Common myeloid progenitor, CD34-positive (primary cell): Measurements from ENCODE around the gene EFNA5.

Experiments used
- CTCF ChIA-PET: fragments of 350-600 bp; sonication (Branson Sonifier 250); formaldehyde crosslinking; loops from one replicate; lab custom pipeline; 2021; ENCODE audit warnings: antibody characterized with exemption; lab: Charles Lee
- POLR2A ChIA-PET: fragments of 350-600 bp; sonication (Branson Sonifier 250); formaldehyde crosslinking; loops from one replicate; lab custom pipeline; 2021; ENCODE audit warnings: antibody characterized with exemption; lab: Charles Lee
- DNase-seq, 3 donors: peaks; one replicate each; pipeline versions ENCODE4 v3.0.0 to v3.0.0-alpha.2; 2013
- H3K27ac ChIP-seq, 2 experiments: 1 replicate in 1 of 2; 2 replicates in 1 of 2; pipeline ENCODE4 v1.7.0; 2013; ENCODE audit warnings: inconsistent platforms in 2 of 2, low read length in 2 of 2, mild to moderate bottlenecking in 2 of 2, low read depth in 1 of 2, moderate library complexity in 1 of 2; ENCODE audit not compliant: severe bottlenecking in 2 of 2, insufficient read depth in 1 of 2, poor library complexity in 1 of 2
- H3K27me3 ChIP-seq, 5 experiments: replicated peaks in 2 of 5; 1 replicate in 3 of 5; 2 replicates in 2 of 5; pipeline versions ENCODE4 v1.6.1 to v1.7.0; 2013; ENCODE audit warnings: low read length in 4 of 5, mild to moderate bottlenecking in 2 of 5, moderate library complexity in 2 of 5, inconsistent platforms in 1 of 5; ENCODE audit not compliant: insufficient read depth in 5 of 5, control insufficient read depth in 4 of 5
- H3K36me3 ChIP-seq, 4 experiments: 1 replicate in 2 of 4; 2 replicates in 2 of 4; pipeline versions ENCODE4 v1.6.1 to v1.7.0; 2013; ENCODE audit warnings: low read length in 3 of 4, control low read depth in 1 of 4, mild to moderate bottlenecking in 1 of 4; ENCODE audit not compliant: control insufficient read depth in 4 of 4, insufficient read depth in 4 of 4
- H3K4me1 ChIP-seq, 4 experiments: 1 replicate in 3 of 4; 2 replicates in 1 of 4; pipeline versions ENCODE4 v1.6.1 to v1.7.1; 2013; ENCODE audit warnings: low read length in 3 of 4, mild to moderate bottlenecking in 3 of 4, control low read depth in 1 of 4, inconsistent platforms in 1 of 4, moderate library complexity in 1 of 4; ENCODE audit not compliant: control insufficient read depth in 4 of 4, insufficient read depth in 4 of 4; ENCODE audit errors: control extremely low read depth in 1 of 4
- H3K4me3 ChIP-seq, 7 experiments: 1 replicate in 4 of 7; 2 replicates in 3 of 7; pipeline versions ENCODE4 v1.5.1 to v1.7.0; 2013; ENCODE audit warnings: mild to moderate bottlenecking in 7 of 7, low read length in 6 of 7, moderate library complexity in 6 of 7, inconsistent platforms in 2 of 7, low read depth in 2 of 7, control low read depth in 1 of 7; ENCODE audit not compliant: insufficient read depth in 4 of 7, control insufficient read depth in 1 of 7; ENCODE audit errors: extremely low read depth in 1 of 7
- H3K9me3 ChIP-seq, 5 experiments: 1 replicate in 4 of 5; 2 replicates in 1 of 5; pipeline versions ENCODE4 v1.6.1 to v1.7.1; 2013; ENCODE audit warnings: low read length in 4 of 5, mild to moderate bottlenecking in 2 of 5, inconsistent platforms in 1 of 5, low read depth in 1 of 5, moderate library complexity in 1 of 5; ENCODE audit not compliant: control insufficient read depth in 4 of 5, insufficient read depth in 2 of 5; ENCODE audit errors: control extremely low read depth in 1 of 5
- WGBS: methylation state at CpG from one replicate; pipeline ENCODE4 v1.1.5; 2013; ENCODE audit not compliant: insufficient coverage; 5-methylcytosine and 5-hydroxymethylcytosine counted together

EFNA5 gene

DNA sequence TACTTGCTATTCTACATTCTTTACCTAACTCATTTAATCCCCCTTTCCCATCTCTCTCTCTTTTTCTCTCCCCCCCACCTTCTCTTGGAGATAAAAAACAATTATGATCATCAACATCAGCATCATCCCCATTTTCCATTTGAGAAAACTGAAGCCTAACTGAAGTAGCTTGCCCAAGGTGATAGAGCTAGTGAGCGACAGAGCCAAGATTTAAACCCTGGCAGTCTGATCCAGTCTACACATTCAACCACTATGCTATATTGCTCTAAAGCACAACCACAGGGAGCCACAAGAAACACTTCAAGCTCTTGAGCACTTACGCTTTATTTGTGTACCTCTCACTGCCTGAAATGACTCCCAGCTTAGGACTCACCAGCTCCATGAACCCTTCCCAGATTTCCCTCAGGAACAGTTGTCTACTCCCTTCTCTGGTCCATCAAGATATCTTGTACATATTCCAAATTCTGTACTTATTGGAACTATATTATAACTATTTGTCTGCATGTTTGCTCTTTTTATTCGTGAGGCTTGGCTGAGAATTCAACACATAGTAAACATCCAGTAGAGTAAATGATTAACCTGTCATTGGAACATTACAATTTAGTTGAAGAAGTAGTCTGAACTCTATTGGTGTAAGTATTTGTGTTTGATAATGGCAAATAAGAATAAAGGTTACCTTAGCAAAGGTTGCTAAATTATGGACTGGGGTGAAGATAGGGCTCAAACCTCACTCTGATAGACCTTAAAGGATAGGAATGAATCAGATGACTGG is 164.8 kb downstream of the EFNA5 start:
- WGBS, result no CpG with 5 or more reads among the region's 3 CpGs
- POLR2A ChIA-PET, result no interaction called here
- Histone ChIP-seq H3K27ac (no peak overlapping the region), H3K27me3 (peaks cover 0 to 2% (median 0%) of the 10 kb centered on the region in 5 experiments), H3K4me1 (no peaks in the 10 kb centered on the region), H3K4me3 (no peak overlapping the region), H3K9me3 (no peaks in the 10 kb centered on the region), H3K36me3 (no peaks in the 10 kb centered on the region)
- no peak for DNase-seq
- CTCF ChIA-PET, result no interaction called here

DNA sequence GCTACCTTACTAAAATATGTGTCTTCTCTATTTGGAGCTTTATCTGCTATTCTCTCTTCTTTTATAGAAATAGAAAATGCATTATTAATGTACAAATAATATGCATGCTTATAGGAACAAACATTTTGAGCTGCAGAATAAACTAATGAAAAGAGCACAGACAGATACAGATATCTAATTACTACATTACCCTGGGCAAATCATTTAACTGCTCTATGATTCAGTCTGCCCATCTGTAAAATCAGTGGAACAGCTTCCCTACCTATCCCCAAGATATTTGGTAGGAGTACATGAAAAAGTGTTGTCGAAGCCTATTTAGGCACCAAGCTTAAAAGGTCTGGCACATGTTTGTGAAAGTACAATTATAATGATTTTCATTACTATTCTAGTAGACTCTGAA is 166.3 kb downstream of the EFNA5 start:
- ChIA-PET POLR2A (no interaction called here), CTCF (interaction anchor here (1.0 kb wide), 1 partner anchor 10 kb away, joined by 3 read pairs; no protein-coding TSS in a partner anchor)
- Histone ChIP-seq H3K9me3 (no peaks in the 10 kb centered on the region), H3K27ac (no peak overlapping the region), H3K4me1 (no peaks in the 10 kb centered on the region), H3K36me3 (no peaks in the 10 kb centered on the region), H3K4me3 (no peak overlapping the region), H3K27me3 (peaks cover 0 to 2% (median 0%) of the 10 kb centered on the region in 5 experiments)
- no CpG with 5 or more reads among the region's 1 CpG for WGBS
- DNase-seq, result no peak

DNA sequence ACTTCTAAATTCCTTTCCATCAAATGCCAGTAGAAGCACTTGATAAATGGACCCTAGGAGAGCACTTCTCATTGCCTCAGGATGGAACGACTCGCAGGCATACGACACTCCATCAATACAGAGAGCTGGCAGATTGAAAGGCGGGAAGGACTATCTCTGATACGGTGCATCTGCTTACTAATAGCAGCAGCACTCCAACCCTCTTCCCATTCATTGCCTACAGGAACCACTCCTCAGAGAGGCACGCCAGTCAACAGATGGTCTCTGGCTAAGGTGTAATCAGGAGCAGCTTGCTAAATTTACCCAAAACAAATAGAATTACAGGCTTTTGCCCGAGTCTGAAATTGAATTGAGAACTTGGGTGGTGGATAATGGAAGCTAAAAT is 168.1 kb downstream of the EFNA5 start:
- 92% methylated on average over 4 of the region's 7 CpGs for WGBS
- no peak overlapping the region for H3K27ac ChIP-seq

DNA sequence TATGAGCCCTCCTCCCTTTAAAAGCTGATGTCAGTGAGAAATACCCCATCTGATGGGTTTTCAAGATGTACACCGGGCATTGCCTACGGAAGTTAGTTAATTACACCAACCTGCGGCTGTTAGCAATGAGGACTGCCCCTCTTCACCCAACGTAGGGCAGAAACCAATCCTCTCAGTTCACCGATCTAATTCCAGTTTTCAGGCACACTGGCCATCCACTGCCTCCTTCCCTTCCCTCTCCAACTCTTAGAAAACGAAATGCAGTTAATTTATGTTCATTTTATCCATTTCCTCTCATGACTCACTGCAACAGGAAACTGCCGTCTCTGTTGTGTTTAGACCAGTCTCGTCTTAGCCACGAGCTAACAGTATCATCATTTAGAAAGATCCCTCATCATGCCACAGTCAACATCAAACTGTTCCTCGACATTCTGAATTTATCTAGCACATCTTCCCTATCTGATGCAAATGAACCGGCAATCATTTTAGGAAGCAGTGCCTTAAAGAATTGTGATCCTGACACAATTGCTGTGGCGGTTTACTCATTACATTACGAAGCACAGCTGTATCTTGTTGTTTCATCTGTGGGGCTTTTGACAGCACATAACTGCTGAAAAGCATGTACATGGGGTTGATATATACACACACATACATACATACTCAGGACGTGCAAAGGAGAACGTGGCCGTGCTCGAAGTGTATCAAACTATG is 168.6 kb downstream of the EFNA5 start:
- 66% methylated on average over 16 of the region's 17 CpGs for WGBS
- Histone ChIP-seq H3K27ac (no peak overlapping the region), H3K4me1 (no peaks in the 10 kb centered on the region), H3K36me3 (no peaks in the 10 kb centered on the region), H3K9me3 (no peaks in the 10 kb centered on the region), H3K4me3 (no peak overlapping the region), H3K27me3 (peaks cover 0 to 2% (median 0%) of the 10 kb centered on the region in 5 experiments)
- CTCF ChIA-PET, result interaction anchor here (0.7 kb wide), 1 partner anchor 25 kb away, joined by 4 read pairs; no protein-coding TSS in a partner anchor
- POLR2A ChIA-PET, result no interaction called here
- DNase-seq, result peak in 2 of 3 donors; percentile 2 to 10

More for the DNA sequence above, 168.1 kb downstream of the EFNA5 start:
- H3K36me3 ChIP-seq, result no peaks in the 10 kb centered on the region
- H3K9me3 ChIP-seq, result no peaks in the 10 kb centered on the region
- CTCF ChIA-PET, result interaction anchor here (0.7 kb wide), 1 partner anchor 26 kb away, joined by 4 read pairs; no protein-coding TSS in a partner anchor
- peaks cover 0 to 2% (median 0%) of the 10 kb centered on the region in 5 experiments for H3K27me3 ChIP-seq
- no peaks in the 10 kb centered on the region for H3K4me1 ChIP-seq
- no peak for DNase-seq
- POLR2A ChIA-PET, result no interaction called here
- H3K4me3 ChIP-seq, result no peak overlapping the region

DNA sequence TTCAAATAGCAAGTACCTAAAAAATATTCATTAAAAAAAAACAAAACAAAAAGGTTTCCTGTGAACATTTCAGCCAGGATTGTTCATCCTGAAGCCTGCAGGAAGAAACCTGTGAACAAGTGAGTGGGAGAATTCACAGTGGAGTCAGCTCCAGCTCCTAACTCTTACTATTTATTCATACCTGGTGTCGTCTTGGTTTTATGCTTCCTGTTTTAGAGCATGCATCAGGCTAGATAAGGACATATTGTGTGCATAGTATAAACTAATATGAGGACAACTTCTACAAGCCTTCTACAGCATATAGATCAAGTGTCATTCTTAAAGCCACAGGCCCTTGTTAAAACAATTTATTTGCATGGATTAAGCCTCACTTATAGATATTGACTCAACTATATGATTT is 169.9 kb downstream of the EFNA5 start:
- CTCF ChIA-PET, result no interaction called here
- WGBS, result no CpG with 5 or more reads among the region's 1 CpG

DNA sequence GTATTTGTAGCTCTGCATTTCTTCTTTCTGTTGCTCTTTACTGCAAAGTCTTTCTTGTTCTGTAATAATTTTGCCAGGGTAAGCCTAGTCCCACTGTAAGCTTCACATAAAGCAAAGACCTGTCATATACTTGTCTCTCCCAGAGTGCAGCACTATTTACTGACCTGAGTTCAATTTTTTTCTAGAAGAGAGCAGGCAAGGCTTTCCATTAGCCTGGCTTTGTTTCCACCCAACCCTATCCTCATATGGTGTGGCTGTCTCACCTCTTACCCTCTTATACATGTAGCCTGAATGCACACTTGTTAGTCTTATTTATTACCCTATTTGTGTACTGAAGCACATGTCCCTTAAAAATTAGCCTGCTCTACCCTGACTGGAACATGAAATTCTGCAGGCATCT is 170.4 kb downstream of the EFNA5 start:
- H3K4me1 ChIP-seq, result no peaks in the 10 kb centered on the region
- no peak overlapping the region for H3K27ac ChIP-seq
- H3K4me3 ChIP-seq, result no peak overlapping the region
- no peaks in the 10 kb centered on the region for H3K36me3 ChIP-seq
- H3K9me3 ChIP-seq, result no peaks in the 10 kb centered on the region
- POLR2A ChIA-PET, result no interaction called here
- peaks cover 0 to 2% (median 0%) of the 10 kb centered on the region in 5 experiments for H3K27me3 ChIP-seq
- CTCF ChIA-PET, result no interaction called here
- DNase-seq, result no peak

More for the DNA sequence above, 169.9 kb downstream of the EFNA5 start:
- Histone ChIP-seq H3K4me1 (no peaks in the 10 kb centered on the region), H3K9me3 (no peaks in the 10 kb centered on the region), H3K27ac (no peak overlapping the region), H3K36me3 (no peaks in the 10 kb centered on the region), H3K4me3 (no peak overlapping the region), H3K27me3 (peaks cover 0 to 2% (median 0%) of the 10 kb centered on the region in 5 experiments)
- POLR2A ChIA-PET, result no interaction called here
- no peak for DNase-seq

DNA sequence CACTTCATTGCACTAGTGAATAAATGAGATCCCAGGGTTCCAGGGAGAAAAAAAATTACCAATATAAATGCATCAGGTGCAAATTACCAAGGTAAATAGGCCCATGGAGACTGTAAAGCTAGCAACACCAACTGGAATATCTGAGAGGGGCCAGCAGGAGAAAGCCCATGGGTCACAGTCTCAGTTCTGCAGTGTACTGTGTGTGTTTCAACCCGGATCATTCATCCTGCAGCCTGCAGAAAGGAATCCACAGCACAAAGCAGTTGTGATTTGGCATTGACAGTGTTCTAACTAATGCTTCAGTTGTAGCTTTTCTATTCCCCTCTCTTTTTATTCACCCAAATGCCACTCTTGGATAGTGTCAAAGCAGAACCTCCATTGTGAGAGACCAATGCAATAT is 171.0 kb downstream of the EFNA5 start:
- Histone ChIP-seq H3K27ac (no peak overlapping the region), H3K27me3 (peaks cover 0 to 2% (median 0%) of the 10 kb centered on the region in 5 experiments), H3K4me3 (no peak overlapping the region), H3K36me3 (no peaks in the 10 kb centered on the region), H3K4me1 (no peaks in the 10 kb centered on the region), H3K9me3 (no peaks in the 10 kb centered on the region)
- WGBS, result 86% methylated on average over 1 of the region's 1 CpG
- ChIA-PET CTCF (no interaction called here), POLR2A (no interaction called here)
- DNase-seq, result no peak
